GM21390 (cell line): ENCODE data around the gene IL10RA.

Experiments
- ATAC-seq: cut with Tn5 transposase; IDR thresholded peaks from one replicate; pipeline ENCODE4 v1.9.1; 2021; ENCODE audit not compliant: unreplicated experiment

The IL10RA gene

GRCh38 chr11:118005224-118006152 is 19.3 kb downstream of the IL10RA start:
- ATAC-seq, result no peak

GRCh38 chr11:118006153-118006534 is 19.9 kb downstream of the IL10RA start:
- no peak for ATAC-seq

- ATAC-seq, result no peak
Measured at GRCh38 chr11:118007040-118007439, 20.8 kb downstream of the IL10RA start.

- peak; percentile 35 for ATAC-seq
Measured at GRCh38 chr11:118007563-118008270, 21.5 kb downstream of the IL10RA start.

- no peak for ATAC-seq
Measured at GRCh38 chr11:118008271-118008911, 22.2 kb downstream of the IL10RA start.

GRCh38 chr11:118009864-118010737 is 23.9 kb downstream of the IL10RA start:
- ATAC-seq, result no peak

- ATAC-seq, result peak; percentile 73
Measured at GRCh38 chr11:118010738-118011461, 24.7 kb downstream of the IL10RA start.

GRCh38 chr11:118012083-118012669 is 26.0 kb downstream of the IL10RA start:
- no peak for ATAC-seq

GRCh38 chr11:118014022-118014421 is 27.8 kb downstream of the IL10RA start:
- no peak for ATAC-seq

GRCh38 chr11:118015385-118015841 is 29.2 kb downstream of the IL10RA start:
- no peak for ATAC-seq

GRCh38 chr11:118016104-118016503 is 29.9 kb downstream of the IL10RA start:
- no peak for ATAC-seq

- ATAC-seq, result no peak
Measured at GRCh38 chr11:118017111-118017510, 30.9 kb downstream of the IL10RA start.

GRCh38 chr11:118017631-118018315 is 31.6 kb downstream of the IL10RA start:
- no peak for ATAC-seq

GRCh38 chr11:118018401-118018800 is 32.2 kb downstream of the IL10RA start:
- ATAC-seq, result no peak

- no peak for ATAC-seq
Measured at GRCh38 chr11:118021146-118021545, 35.0 kb downstream of the IL10RA start.

- ATAC-seq, result no peak
Measured at GRCh38 chr11:118027694-118028093, 41.5 kb downstream of the IL10RA start.

GRCh38 chr11:118028626-118029025 is 42.4 kb downstream of the IL10RA start:
- ATAC-seq, result no peak

- no peak for ATAC-seq
Measured at GRCh38 chr11:118033443-118033842, 47.2 kb downstream of the IL10RA start.

- no peak for ATAC-seq
Measured at GRCh38 chr11:118042141-118042540, 55.9 kb downstream of the IL10RA start.
